Measurements from ENCODE around the gene ADI1.
"Not testable (repeated sequence)": the region's sequence is repeated elsewhere in the genome, so short reads cannot be mapped to it uniquely, and the experiment has no call there.

Gene ADI1

DNA sequence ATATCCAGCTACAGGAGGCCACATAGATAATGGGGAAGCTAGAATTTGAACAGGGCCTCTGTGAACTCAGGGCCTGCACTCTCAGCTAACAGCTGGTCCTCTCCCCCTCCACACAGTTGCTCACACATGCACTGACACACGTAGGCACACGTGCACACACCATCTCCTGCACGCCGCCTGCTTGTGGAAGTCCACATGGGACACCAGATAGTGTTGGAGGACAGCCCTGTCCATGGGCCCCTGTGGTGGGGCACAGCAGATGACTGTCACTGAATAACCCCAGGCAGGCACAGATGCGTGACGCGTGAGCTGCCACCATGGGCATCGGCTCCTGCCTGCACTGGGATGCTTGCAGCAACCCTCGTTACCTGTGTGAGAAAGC is 52.9 kb downstream of the ADI1 start:
- H3K27ac ChIP-seq = no peak overlapping the region
- DNase-seq (ENCODE audit: low read depth, low spot score) = no peak

DNA sequence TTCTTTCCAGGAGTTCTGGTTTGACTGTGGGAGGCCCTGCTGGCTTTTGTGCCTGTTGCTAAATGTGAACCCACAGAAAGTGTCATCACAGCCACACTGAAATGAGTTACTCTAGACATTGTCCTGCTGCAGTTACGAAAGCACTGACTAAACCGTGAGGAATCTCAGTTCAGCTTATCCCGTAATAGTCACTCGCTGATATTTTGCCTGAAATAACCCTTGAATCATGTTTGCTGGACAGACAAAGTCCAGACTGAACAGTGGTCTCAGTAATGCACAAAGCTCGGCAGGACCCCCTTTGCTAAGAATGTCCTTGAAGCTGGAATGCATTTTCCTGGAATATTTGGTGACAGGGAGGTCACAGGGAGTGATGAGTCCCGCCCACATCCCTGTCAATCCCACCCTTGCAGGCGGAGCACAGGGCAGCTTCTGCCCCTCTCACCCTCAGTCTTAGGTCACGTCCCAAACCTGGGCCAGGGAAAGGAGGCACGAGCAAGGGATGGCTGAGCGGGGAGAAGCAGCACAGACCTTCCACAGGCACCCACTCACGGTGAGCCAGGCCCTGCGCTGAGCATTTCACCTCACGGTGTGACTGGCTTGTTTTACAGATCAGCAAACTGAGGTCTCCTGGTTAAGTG is 53.4 kb downstream of the ADI1 start:
- DNase-seq (ENCODE audit: low read depth, low spot score) = no peak
- no peak overlapping the region for H3K27ac ChIP-seq

DNA sequence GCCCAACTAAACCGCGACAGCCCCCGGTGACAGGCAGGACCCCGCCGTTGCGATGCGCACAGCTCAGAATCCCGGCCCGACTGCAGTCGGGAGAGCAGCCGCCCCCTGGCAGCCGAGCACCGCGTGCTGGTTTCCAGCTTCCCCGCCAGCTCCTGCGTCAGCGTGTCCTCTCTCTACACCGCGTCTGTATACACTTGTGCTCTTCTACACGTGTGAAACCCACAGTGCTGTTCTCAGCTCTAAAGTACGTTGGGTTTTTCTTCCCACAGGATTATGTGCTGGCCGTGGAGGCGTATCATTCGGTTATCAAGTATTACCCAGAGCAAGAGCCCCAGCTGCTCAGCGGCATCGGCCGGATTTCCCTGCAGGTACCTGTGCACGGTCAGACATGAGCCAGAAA is 54.0 kb downstream of the ADI1 start:
- no peak overlapping the region for H3K27ac ChIP-seq
- no peak for DNase-seq (ENCODE audit: low read depth, low spot score)

DNA sequence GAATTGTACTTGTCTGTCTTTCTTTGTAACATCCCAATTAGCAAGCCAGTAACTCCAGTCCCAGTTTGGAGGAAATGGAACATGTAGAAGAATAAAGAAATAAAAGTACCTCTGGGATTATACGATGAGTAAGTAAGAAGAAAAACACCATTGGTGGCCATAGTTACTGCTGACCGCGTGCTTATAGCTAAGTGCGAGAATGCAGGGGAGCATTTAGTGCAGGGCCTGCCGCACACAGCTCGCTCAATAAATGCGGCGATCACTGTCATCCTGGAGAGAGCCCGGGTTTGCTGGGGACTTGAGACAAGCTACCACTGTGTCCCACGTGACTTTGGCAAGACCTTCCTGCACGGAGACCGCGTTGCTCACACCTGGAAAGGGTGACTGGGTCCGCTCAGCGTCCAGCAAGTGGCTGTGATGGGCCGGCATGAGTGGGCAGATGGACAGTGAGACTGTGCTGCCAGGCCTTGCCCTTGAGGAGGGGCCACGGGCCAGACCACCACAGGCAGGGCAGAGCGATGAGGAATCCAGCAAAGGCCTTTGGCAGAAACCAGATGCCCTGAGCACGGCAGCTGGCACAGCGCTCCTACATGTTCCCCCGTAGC is 54.8 kb downstream of the ADI1 start:
- no peak for DNase-seq (ENCODE audit: low read depth, low spot score)
- H3K27ac ChIP-seq = no peak overlapping the region

- no peak for DNase-seq (ENCODE audit: low read depth, low spot score)
Observed at GRCh38 chr2:3463944-3464343, 55.4 kb downstream of the ADI1 start.

GRCh38 chr2:3463186-3463835 is 56.0 kb downstream of the ADI1 start:
- no peak overlapping the region for H3K27ac ChIP-seq
- no peak for DNase-seq (ENCODE audit: low read depth, low spot score)

More at GRCh38 chr2:3463944-3464343, 55.4 kb downstream of the ADI1 start:
- no peak overlapping the region for H3K27ac ChIP-seq

DNA sequence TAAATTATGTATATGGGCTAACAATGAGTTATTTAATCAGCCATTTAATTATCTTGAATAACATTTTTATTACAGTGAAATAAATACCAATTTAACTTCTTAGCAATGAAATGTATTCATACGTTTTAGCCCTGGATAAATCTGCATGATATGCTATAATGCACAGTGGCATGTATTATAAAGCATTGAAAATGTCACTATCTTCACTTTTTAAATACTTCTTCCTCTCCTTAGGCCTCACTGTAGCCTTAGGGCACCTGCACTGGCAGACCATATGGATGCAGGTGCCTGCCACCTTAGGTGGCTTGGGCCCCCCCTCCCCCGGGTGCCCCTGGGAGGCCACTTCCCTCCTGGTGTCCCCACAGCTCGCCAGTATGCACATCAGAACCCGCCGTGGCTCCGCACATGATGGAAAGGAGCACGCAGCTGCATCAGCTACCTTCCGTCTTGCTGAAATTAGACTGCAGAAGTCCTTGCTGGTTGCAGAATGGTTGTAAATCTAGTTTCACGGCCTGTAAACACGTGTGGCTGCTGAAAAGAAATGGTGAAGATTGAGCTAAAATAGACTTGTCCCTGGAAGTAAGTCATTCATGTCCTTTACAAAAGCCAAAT is 56.7 kb downstream of the ADI1 start:
- no peak for DNase-seq (ENCODE audit: low read depth, low spot score)
- no peak overlapping the region for H3K27ac ChIP-seq

DNA sequence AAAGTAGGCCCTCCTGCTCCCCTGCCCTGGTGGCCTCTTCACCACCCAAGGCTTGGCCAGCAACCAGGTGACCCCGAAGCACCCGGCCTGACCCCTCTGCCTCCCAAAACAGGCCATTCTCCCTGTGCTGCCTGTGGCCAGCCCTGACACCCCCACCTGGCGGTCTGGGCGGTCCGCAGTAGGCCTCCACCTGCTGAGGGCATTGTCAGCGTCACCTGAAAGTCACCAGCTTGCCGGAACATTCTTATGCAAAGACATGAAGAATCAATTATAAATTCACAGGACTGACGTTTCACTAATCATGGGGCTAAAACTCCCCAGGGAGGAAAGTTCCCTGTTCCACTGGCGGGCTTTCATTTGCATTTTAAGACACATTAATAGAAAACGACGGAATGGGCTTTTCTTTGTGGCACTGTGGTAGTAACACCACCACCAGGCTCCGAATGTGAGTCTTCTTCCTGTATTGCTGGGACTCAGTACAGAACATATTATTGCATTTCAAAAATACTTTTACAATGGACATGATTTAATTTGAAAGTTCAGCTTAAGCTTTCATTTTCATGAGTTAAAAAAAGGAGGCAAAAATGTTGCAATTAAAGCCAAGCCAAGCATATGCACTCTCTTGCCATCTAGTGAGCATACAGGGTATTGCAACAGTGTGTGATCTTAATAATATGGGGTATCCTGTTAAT is 57.4 kb downstream of the ADI1 start:
- no peak overlapping the region for H3K27ac ChIP-seq
- DNase-seq (ENCODE audit: low read depth, low spot score) = no peak

- DNase-seq (ENCODE audit: low read depth, low spot score) = no peak
Observed at GRCh38 chr2:3460831-3461800, 58.2 kb downstream of the ADI1 start.

DNA sequence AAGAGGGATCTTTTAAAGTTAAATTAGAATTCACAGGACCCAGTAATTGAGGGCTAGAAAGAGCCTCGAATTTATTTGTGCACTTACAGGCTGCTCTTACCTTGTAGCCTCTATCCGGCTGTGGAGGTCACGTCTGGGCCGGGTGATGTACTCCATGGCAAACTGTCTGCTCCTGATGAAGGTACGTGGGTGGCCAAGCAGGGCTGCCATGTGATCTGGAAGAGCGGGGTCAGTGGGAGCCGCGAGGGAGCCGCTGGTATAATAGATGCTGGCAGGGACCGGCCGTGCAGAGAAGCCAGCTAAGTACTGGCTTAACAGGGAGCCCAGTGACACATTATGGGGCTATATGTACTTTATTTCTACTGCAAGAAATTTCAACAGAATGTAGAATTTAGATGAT is 59.2 kb downstream of the ADI1 start:
- no peak for DNase-seq (ENCODE audit: low read depth, low spot score)
- H3K27ac ChIP-seq = no peak overlapping the region

More at GRCh38 chr2:3460831-3461800, 58.2 kb downstream of the ADI1 start:
- no peak overlapping the region for H3K27ac ChIP-seq

DNA sequence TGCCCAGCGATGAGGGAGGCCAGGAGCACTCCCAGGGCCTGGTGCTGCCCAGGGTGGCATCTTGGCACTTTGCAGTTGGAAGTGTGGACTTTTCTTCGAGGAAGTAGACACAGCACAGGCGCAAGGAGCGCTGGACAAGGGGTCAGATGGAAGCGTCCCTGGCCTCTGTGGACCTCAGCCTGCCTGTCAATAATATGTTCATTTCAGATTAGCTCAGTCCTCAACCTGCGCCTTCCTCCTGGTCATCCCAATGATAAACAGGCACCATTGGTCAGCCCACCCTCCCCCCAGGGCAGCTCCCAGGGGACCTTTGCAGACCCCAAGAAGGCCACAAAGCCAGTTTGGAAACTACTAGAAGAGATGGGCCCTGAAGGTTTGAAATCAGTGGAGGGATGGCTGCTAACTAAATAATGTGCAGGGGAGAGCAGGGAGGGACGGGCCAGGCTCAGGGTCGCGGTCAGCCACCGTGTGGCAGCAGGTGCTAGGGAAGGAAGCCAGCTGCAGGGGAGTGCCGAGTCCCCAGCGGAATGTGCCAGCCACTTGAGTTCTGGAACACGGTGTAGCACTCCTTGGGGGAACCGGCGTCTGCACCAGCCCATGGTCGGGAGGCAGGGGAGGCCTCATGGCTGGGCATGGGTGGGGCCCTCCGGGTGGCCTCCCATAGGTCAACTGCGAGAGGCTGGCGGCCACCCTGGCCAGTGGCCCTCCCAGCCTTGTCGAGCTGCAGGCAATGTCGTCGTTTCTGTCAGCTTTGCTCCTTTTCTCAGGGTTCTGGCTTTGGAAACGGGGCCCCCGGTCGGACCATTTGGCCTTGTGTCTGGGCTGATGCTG is 59.9 kb downstream of the ADI1 start:
- no peak for DNase-seq (ENCODE audit: low read depth, low spot score)
- no peak overlapping the region for H3K27ac ChIP-seq

GRCh38 chr2:3458396-3459184 is 60.7 kb downstream of the ADI1 start:
- DNase-seq (ENCODE audit: low read depth, low spot score) = no peak

DNA sequence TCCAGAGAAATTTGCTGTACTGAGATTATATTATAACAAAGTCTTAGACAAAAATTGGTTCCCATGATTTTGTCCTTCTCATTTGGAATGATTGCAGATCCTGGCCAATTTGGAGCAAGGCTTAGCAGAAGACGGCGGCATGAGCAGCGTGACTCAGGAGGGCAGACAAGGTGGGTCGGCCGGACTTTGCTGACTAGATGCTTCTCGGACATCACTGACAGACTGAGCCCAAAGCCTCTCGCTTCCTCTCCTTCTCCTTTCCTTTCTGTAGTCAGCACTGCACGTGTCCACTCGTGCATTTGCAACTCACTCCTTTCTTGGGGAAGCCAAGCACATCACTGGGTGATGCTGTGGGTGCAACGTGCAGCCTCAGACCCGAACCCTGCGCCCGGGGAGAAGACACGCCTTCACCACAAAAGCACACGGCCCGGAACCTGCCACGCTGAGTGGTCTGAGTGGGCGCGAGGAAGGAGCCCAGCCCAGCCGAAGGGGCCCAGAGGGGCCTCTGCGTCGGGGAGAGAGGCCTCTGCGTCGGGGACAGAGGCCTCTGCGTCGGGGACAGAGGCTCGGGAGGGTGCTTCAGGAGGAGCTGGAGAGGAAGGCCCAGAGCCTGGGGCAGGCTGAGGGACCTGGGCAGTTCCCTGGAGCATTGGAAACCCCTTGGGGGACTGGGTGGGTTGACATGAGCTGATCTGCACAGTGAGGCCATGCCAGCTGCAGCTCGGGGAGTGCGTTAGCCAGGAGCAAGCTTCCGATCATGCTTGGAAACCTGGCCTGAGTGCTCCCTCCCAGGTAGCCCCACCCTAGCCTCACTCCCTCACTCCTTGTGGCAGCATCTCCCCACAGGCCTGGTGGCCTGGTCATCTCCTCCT is 61.6 kb downstream of the ADI1 start:
- DNase-seq (ENCODE audit: low read depth, low spot score) = no peak
- no peak overlapping the region for H3K27ac ChIP-seq

More at GRCh38 chr2:3458396-3459184, 60.7 kb downstream of the ADI1 start:
- no peak overlapping the region for H3K27ac ChIP-seq

DNA sequence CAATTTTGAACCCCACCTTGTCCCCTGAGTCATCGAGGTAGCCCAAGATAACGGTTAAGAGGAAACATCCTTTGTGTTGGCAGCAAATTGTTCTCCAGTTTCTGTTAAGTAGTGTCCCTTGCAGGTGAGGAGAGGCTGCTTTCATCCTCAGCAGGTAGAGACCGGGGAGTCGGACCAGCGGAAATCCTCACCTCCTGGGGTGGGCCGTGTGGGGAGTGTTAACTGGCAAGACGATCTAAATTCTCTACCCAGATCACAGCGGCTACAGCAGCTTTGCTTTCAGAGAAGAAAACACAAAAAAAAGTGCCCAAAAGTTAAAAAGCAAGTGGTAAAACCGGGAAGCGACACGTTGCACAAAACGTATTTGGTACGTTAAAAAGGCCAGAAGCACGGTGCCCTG is 63.2 kb downstream of the ADI1 start:
- DNase-seq (ENCODE audit: low read depth, low spot score) = no peak
- H3K27ac ChIP-seq = no peak overlapping the region

- no peak overlapping the region for H3K27ac ChIP-seq
- DNase-seq (ENCODE audit: low read depth, low spot score) = no peak
Observed at GRCh38 chr2:3454802-3455201, 64.5 kb downstream of the ADI1 start.

DNA sequence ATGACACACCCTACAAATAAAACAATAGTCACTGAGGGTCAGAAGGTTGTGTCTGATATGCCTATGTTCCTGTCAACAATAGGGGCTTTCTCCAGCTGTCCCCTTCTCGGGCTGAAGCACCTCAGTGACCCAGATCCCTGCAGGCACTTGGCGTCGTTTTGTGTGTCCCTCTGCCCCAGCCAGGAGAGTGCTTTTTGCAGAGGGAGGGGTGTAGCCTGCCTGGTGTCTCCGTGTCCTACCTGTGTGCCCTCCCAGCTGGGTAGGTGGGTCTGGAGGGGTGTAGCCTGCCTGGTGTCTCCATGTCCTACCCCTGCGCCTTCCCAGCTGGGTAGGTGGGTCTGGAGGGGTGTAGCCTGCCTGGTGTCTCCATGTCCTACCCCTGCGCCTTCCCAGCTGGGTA is 65.3 kb downstream of the ADI1 start:
- H3K27ac ChIP-seq; DNase-seq (ENCODE audit: low read depth, low spot score): not testable (repeated sequence)

Measured in epithelial cell of prostate (primary cell).